GM12878 (cell line): Measurements from ENCODE around the gene SEMA4D. TPM values are rescaled to one million over a fixed set of nuclear protein-coding genes. Genes with fewer than 3 reads are reported as not detected.

Source experiments
- ATAC-seq: fragments of 200-7000 bp; cut with Tn5 transposase; 3 replicates; pipeline ENCODE4 v1.9.1; 2020; ENCODE audit warnings: mild to moderate bottlenecking, moderate library complexity
- BruUV-seq: library from RNA; stranded (reverse); fragments of 400-500 nt; replicated peaks from 2 replicates; lab custom pipeline; 2021; lab: Mats Ljungman, UMichigan
- CTCF ChIA-PET: fragments of 300-600 bp; sonication (Branson Sonifier 250); formaldehyde crosslinking; extraction: SDS; loops from one replicate; lab custom pipeline; 2021; ENCODE audit warnings: inconsistent platforms; lab: Yijun Ruan, JAX
- POLR2A ChIA-PET: fragments of 350-600 bp; formaldehyde crosslinking; extraction: SDS; loops from one replicate; lab custom pipeline; 2021; ENCODE audit warnings: inconsistent platforms; lab: Charles Lee
- RAD21 ChIA-PET: fragments of 300-600 bp; sonication (Branson Sonifier 250); formaldehyde crosslinking; loops from one replicate; lab custom pipeline; 2023; ENCODE audit warnings: antibody characterized with exemption; ENCODE audit not compliant: unreplicated experiment; lab: Charles Lee
- SMC1A ChIA-PET: fragments of 300-600 bp; sonication (Branson Sonifier 250); formaldehyde crosslinking; loops from one replicate; lab custom pipeline; 2023; ENCODE audit not compliant: unreplicated experiment, uncharacterized antibody; lab: Charles Lee
- DNase-seq: peaks from one replicate; pipeline ENCODE4 v3.0.0-alpha.2; 2011; ENCODE audit warnings: low read depth, low spot score
- FAIRE-seq: peaks from 3 replicates; lab custom pipeline; 2011; peaks lifted over from hg19 to GRCh38; lab: Jason Lieb, UNC
- H2AFZ ChIP-seq: 2 replicates; pipeline ENCODE4 v1.6.0; 2011; ENCODE audit warnings: low read depth, low read length, control low read depth; ENCODE audit not compliant: control insufficient read depth
- H3K27ac ChIP-seq: 2 replicates; pipeline ENCODE4 v1.5.1; 2011; ENCODE audit warnings: control low read depth; ENCODE audit not compliant: control insufficient read depth, insufficient read depth
- H3K27me3 ChIP-seq, 2 experiments: replicated peaks in 1 of 2; 2 replicates each; pipeline versions ENCODE4 v1.6.0 to v1.6.1; 2011; ENCODE audit warnings: low read length in 1 of 2; ENCODE audit not compliant: control insufficient read depth in 2 of 2, insufficient read depth in 2 of 2
- H3K36me3 ChIP-seq, 2 experiments: 2 replicates each; pipeline ENCODE4 v1.5.1; 2011; ENCODE audit warnings: low read length in 1 of 2; ENCODE audit not compliant: control insufficient read depth in 2 of 2, insufficient read depth in 2 of 2
- H3K4me1 ChIP-seq: 2 replicates; pipeline ENCODE4 v1.6.1; 2011; ENCODE audit warnings: mild to moderate bottlenecking, low read length, moderate library complexity, mixed read lengths; ENCODE audit not compliant: control insufficient read depth, insufficient read depth
- H3K4me2 ChIP-seq: 2 replicates; pipeline ENCODE4 v1.6.0; 2011; ENCODE audit warnings: control low read depth; ENCODE audit not compliant: control insufficient read depth, insufficient read depth
- H3K4me3 ChIP-seq: fragments of 200-600 bp; sonication (generic); 2 replicates; pipeline ENCODE4 v1.5.1; 2016
- H3K79me2 ChIP-seq: 2 replicates; pipeline ENCODE4 v1.6.0; 2011; ENCODE audit warnings: low read length; ENCODE audit not compliant: control insufficient read depth, insufficient read depth
- H3K9ac ChIP-seq: 2 replicates; pipeline ENCODE4 v1.8.0; 2011; ENCODE audit warnings: low read length, control low read depth, mixed read lengths; ENCODE audit not compliant: control insufficient read depth, insufficient read depth
- H3K9me3 ChIP-seq: replicated peaks from 3 replicates; pipeline ENCODE4 v1.5.1; 2011; ENCODE audit warnings: mild to moderate bottlenecking, low read length; ENCODE audit not compliant: control insufficient read depth, insufficient read depth
- H4K20me1 ChIP-seq: 2 replicates; pipeline ENCODE4 v1.6.0; 2011; ENCODE audit not compliant: control insufficient read depth, insufficient read depth
- ATF2 ChIP-seq: IDR thresholded peaks from 2 replicates; pipeline ENCODE4 v1.6.1; 2012; ENCODE audit warnings: low read length, inconsistent platforms
- CBX3 ChIP-seq: fragments of 200-600 bp; sonication (generic); IDR thresholded peaks from 2 replicates; pipeline ENCODE4 v1.6.1; 2016; ENCODE audit warnings: low read depth, borderline replicate concordance
- ESRRA ChIP-seq: IDR thresholded peaks from 2 replicates; pipeline ENCODE4 v1.6.1; 2012; ENCODE audit warnings: mild to moderate bottlenecking, low read length, improper control_type of control experiment
- ETV6 ChIP-seq, 2 experiments: fragments of 450-650 bp in 1 of 2; IDR thresholded peaks in 1 of 2; conservative IDR thresholded peaks in 1 of 2; 2 replicates each; pipeline ENCODE4 v1.6.1; 2014; ENCODE audit warnings: antibody characterized with exemption in 1 of 2, borderline replicate concordance in 1 of 2, low read depth in 1 of 2, mild to moderate bottlenecking in 1 of 2, moderate library complexity in 1 of 2
- IKZF2 ChIP-seq, 2 experiments: fragments of 450-650 bp; IDR thresholded peaks; 2 replicates each; pipeline ENCODE4 v1.6.1; 2017; ENCODE audit warnings: mild to moderate bottlenecking in 2 of 2, moderate library complexity in 2 of 2
- MYC ChIP-seq: IDR thresholded peaks from 2 replicates; pipeline ENCODE4 v1.6.1; 2011; ENCODE audit warnings: mild to moderate bottlenecking, low read length, moderate library complexity, inconsistent platforms; ENCODE audit not compliant: insufficient read depth, insufficient replicate concordance, insufficient read length, severe bottlenecking
- NR2C1 ChIP-seq: fragments of 450-650 bp; IDR thresholded peaks from 2 replicates; pipeline ENCODE4 v1.6.1; 2017; ENCODE audit warnings: antibody characterized with exemption, mild to moderate bottlenecking, moderate library complexity
- RBBP5 ChIP-seq: fragments of 200-600 bp; sonication (generic); conservative IDR thresholded peaks from 2 replicates; pipeline ENCODE4 v1.6.1; 2016
- SMAD5 ChIP-seq: IDR thresholded peaks from 2 replicates; pipeline ENCODE4 v1.6.1; 2016; ENCODE audit warnings: antibody characterized with exemption, low read depth
- SMARCA5 ChIP-seq: fragments of 450-650 bp; IDR thresholded peaks from 2 replicates; pipeline ENCODE4 v1.6.1; 2017; ENCODE audit warnings: mild to moderate bottlenecking
- ZNF207 ChIP-seq: fragments of 450-650 bp; IDR thresholded peaks from 2 replicates; pipeline ENCODE4 v1.6.1; 2014; ENCODE audit warnings: antibody characterized with exemption, mild to moderate bottlenecking, borderline replicate concordance
- ZNF384 ChIP-seq: IDR thresholded peaks from 2 replicates; pipeline ENCODE4 v1.6.1; 2012; ENCODE audit warnings: low read depth, mild to moderate bottlenecking, low read length, improper control_type of control experiment, borderline replicate concordance
- ZNF592 ChIP-seq: fragments of 450-650 bp; IDR thresholded peaks from 2 replicates; pipeline ENCODE4 v1.6.1; 2017; ENCODE audit warnings: mild to moderate bottlenecking, moderate library complexity
- WGBS: methylation state at CpG from one replicate; pipeline ENCODE4 v1.1.6; 2016; ENCODE audit warnings: low lambda C conversion rate; ENCODE audit not compliant: insufficient replicate concordance, insufficient coverage; ENCODE audit errors: missing lambda C conversion rate; 5-methylcytosine and 5-hydroxymethylcytosine counted together
- in situ Hi-C: fragments of 300-500 bp; cut with MboI; formaldehyde crosslinking; loops from 9 replicates; pipeline ENCODE4 v1.14.3; 2018; ENCODE audit warnings: mixed read lengths
- intact Hi-C: fragments of 100-400 bp; cut with micrococcal nuclease; formaldehyde crosslinking; loops from one replicate; pipeline ENCODE4 v1.14.2; 2022; ENCODE audit not compliant: unreplicated experiment
- polyA plus RNA-seq, 11 experiments: library from polyadenylated mRNA; depleted of rRNA in 4 of 11; unstranded in 6 of 11; stranded (reverse) in 5 of 11; fragments of >200 nt; fragmentation: Nextera tagmentation in 4 of 11; fragmentation: Illumina TruSeq in 1 of 11; extraction: Ambion mirVana in 4 of 11; extraction: Trizol in 1 of 11; gene quantifications; 1 replicate in 1 of 11; 2 replicates in 10 of 11; pipeline versions ENCODE4 v1.2.1 to v1.2.3, GENCODE V29; 2011 to 2016; ENCODE audit warnings: inconsistent platforms in 2 of 11, missing spikeins in 2 of 11, low read depth in 1 of 11
- total RNA-seq, 4 experiments: library from RNA; depleted of rRNA in 3 of 4; stranded (reverse); fragments of >200 nt in 3 of 4; fragmentation: Illumina TruSeq in 1 of 4; extraction: Trizol in 1 of 4; gene quantifications; 2 replicates each; pipeline versions ENCODE4 v1.2.1 to v1.2.3, GENCODE V29; 2013 to 2021

SEMA4D gene
- total and polyA plus RNA-seq, 10 of the 15 experiments (the other 5 are each of a cell fraction or from before 2014, with no cell fraction given), result 15.1 to 136 (median 39.6) TPM

DNA sequence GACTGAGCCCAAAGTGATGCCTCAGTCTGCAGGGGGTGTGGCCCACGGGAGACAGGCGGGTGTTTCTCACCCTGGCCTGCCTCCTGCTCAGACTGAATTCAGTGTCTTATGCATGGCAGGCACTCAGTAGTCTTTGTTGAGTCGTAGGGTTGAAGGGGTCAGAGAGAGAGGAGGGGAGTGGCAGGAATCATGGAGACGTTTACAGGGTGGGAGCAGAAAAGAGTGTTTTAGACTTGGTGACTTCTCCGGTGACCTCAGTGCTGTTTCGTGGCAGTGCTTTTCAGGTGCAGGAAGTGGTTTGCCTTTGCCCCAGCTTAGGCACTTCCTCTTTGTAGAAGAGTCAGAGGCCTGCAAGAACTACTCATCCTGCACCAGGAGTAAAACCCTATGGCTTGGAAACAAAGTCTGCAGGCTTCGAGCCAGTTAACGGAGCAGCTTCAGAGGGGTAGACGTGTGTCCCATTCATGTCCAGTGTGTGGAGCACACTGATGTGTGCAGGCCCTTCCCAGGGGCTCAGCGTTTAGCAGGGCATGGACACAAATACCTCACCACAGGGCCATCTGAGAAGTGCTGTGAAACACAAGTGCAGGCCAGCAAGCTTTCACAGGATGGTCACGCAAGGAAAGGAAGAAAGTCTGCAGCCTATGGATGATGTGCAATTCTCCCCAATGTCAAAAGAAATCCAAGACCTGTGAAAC lies 24.5 kb upstream of the SEMA4D start (continued):
- TF ChIP-seq SMARCA5 (no peak), ZNF384 (no peak), ATF2 (peak; percentile 63; the same call in 1 of the 2 replicates), IKZF2 (IDR thresholded peaks at IDR 0.05) (peak; percentile 74 to 77), SMAD5 (no peak), RBBP5 (no peak)

GRCh38 chr9:89519366-89519805 lies 21.5 kb upstream of the SEMA4D start:
- Histone ChIP-seq H3K4me2 (no peak overlapping the region), H3K9me3 (no peaks in the 10 kb centered on the region), H2AFZ (no peak overlapping the region; the same call in 1 of the 2 replicates), H3K36me3 (no peaks in the 10 kb centered on the region), H4K20me1 (no peaks in the 10 kb centered on the region), H3K4me3 (no peak overlapping the region), H3K9ac (0 out of 2 replicates have a peak overlapping the region, but pooled peaks have one; percentile 6), H3K27me3 (no peaks in the 10 kb centered on the region), H3K4me1 (peaks cover 46% of the 10 kb centered on the region), H3K79me2 (no peaks in the 10 kb centered on the region), H3K27ac (peak overlapping the region; percentile 14)
- ChIA-PET SMC1A (interaction anchor here (0.7 to 2.2 kb wide), 13 partner anchors 9 to 124 kb away, joined by 3 to 11 read pairs (median 4); no protein-coding TSS in a partner anchor), CTCF (interaction anchor here (1.2 to 2.8 kb wide), 8 partner anchors 9 to 144 kb away, joined by 3 to 20 read pairs (median 4); no protein-coding TSS in a partner anchor), RAD21 (interaction anchor here (1.2 to 1.9 kb wide), 3 partner anchors 29 to 144 kb away, joined by 3 to 10 read pairs (median 6); no protein-coding TSS in a partner anchor), POLR2A (interaction anchor here (0.7 to 1.6 kb wide), 6 partner anchors 10 to 551 kb away, joined by 3 to 6 read pairs (median 4); no protein-coding TSS in a partner anchor)
- no TSS peak for BruUV-seq
- in situ Hi-C loops (no loop called here), intact Hi-C loops (no loop called here)
- FAIRE-seq (no peak), DNase-seq (no peak), ATAC-seq (no peak; the same call in 2 of the 3 replicates)
- TF ChIP-seq ESRRA (peak; percentile 27; the same call in 1 of the 2 replicates), NR2C1 (no peak), ZNF592 (no peak), ZNF207 (no peak), CBX3 (no peak), ETV6 (conservative IDR thresholded peaks at IDR 0.05 in 1 of 2, IDR thresholded peaks at IDR 0.05 in 1 of 2; ENCODE audit: borderline replicate concordance in 1 of 2, low read depth in 1 of 2) (no peak), MYC (no peak)
- WGBS, result 90% methylated on average over 3 of the region's 3 CpGs
